Thoracic aorta (tissue), 2 donors: ENCODE measurements around the gene P2RX7. TPM values are rescaled to one million over a fixed set of nuclear protein-coding genes. Genes with fewer than 3 reads are reported as not detected.

ENCODE experiments used
- ATAC-seq: fragments of 150-250 bp; one replicate; pipeline ENCODE4 v1.8.0; 2017; ENCODE audit warnings: low read depth; ENCODE audit not compliant: insufficient number of reproducible peaks, low FRiP score
- DNase-seq: peaks from one replicate; pipeline ENCODE4 v3.0.0-alpha.2; 2020; ENCODE audit warnings: low spot score
- H3K27ac ChIP-seq, 2 donors: fragments of 200-600 bp; sonication (generic); 1 replicate in 1 of 2; 2 replicates in 1 of 2; pipeline ENCODE4 v1.5.1; 2016; ENCODE audit warnings: mild to moderate bottlenecking in 2 of 2, moderate library complexity in 2 of 2
- H3K27me3 ChIP-seq: fragments of 200-600 bp; sonication (generic); replicated peaks from 2 replicates; pipeline ENCODE4 v1.6.0; 2016; ENCODE audit warnings: mild to moderate bottlenecking; ENCODE audit not compliant: insufficient read depth
- H3K36me3 ChIP-seq: fragments of 200-600 bp; sonication (generic); one replicate; pipeline ENCODE4 v1.5.1; 2016
- H3K4me1 ChIP-seq, 2 donors: fragments of 200-600 bp; sonication (generic); 1 replicate in 1 of 2; 2 replicates in 1 of 2; pipeline versions ENCODE4 v1.5.1 to v1.6.0; 2016; ENCODE audit warnings: low read depth in 2 of 2, mild to moderate bottlenecking in 1 of 2; ENCODE audit not compliant: control insufficient read depth in 1 of 2
- H3K4me3 ChIP-seq: fragments of 200-600 bp; sonication (generic); 2 replicates; pipeline ENCODE4 v1.5.1; 2016; ENCODE audit warnings: mild to moderate bottlenecking
- H3K9me3 ChIP-seq: fragments of 200-600 bp; sonication (generic); 2 replicates; pipeline ENCODE4 v1.5.1; 2016
- CTCF ChIP-seq: fragments of 200-600 bp; sonication (generic); IDR thresholded peaks from one replicate; pipeline ENCODE4 v1.5.1; 2019; ENCODE audit warnings: antibody characterized with exemption
- total RNA-seq, 2 donors: library from RNA; depleted of rRNA; stranded (reverse); fragments of >200 nt; gene quantifications; one replicate each; pipeline versions ENCODE4 v1.1.0 to v1.2.3, GENCODE V29; 2016

P2RX7 gene
- total RNA-seq, 2 donors from 2014 or later, result 3.2 to 4.0 TPM

GRCh38 chr12:121166356-121166755 is 33.7 kb downstream of the P2RX7 start:
- no peak for TF ChIP-seq CTCF
- no peaks in the 10 kb centered on the region for H3K4me1 ChIP-seq
- no peaks in the 10 kb centered on the region for H3K27me3 ChIP-seq
- H3K9me3 ChIP-seq, result no peaks in the 10 kb centered on the region
- ATAC-seq (no peak), DNase-seq (no peak)
- no peak overlapping the region for H3K4me3 ChIP-seq
- H3K36me3 ChIP-seq, result no peaks in the 10 kb centered on the region
- no peak overlapping the region for H3K27ac ChIP-seq

GRCh38 chr12:121167232-121167820 is 34.6 kb downstream of the P2RX7 start:
- Histone ChIP-seq H3K36me3 (no peaks in the 10 kb centered on the region), H3K9me3 (no peaks in the 10 kb centered on the region), H3K4me1 (no peaks in the 10 kb centered on the region), H3K4me3 (no peak overlapping the region), H3K27ac (no peak overlapping the region), H3K27me3 (no peaks in the 10 kb centered on the region)
- no peak for DNase-seq
- TF ChIP-seq CTCF, result no peak
- no peak for ATAC-seq

- H3K36me3 ChIP-seq, result no peaks in the 10 kb centered on the region
- no peak for TF ChIP-seq CTCF
- H3K9me3 ChIP-seq, result no peaks in the 10 kb centered on the region
- no peak for ATAC-seq
- no peaks in the 10 kb centered on the region for H3K4me1 ChIP-seq
- no peak overlapping the region for H3K27ac ChIP-seq
- no peaks in the 10 kb centered on the region for H3K27me3 ChIP-seq
- no peak overlapping the region for H3K4me3 ChIP-seq
- DNase-seq, result no peak
Observed at GRCh38 chr12:121167951-121168350, 35.3 kb downstream of the P2RX7 start.

- H3K9me3 ChIP-seq, result no peaks in the 10 kb centered on the region
- H3K4me3 ChIP-seq, result no peak overlapping the region
- ATAC-seq (no peak), DNase-seq (no peak)
- H3K4me1 ChIP-seq, result no peaks in the 10 kb centered on the region
- no peak overlapping the region for H3K27ac ChIP-seq
- TF ChIP-seq CTCF, result no peak
- no peaks in the 10 kb centered on the region for H3K27me3 ChIP-seq
- H3K36me3 ChIP-seq, result no peaks in the 10 kb centered on the region
Observed at GRCh38 chr12:121170151-121170550, 37.5 kb downstream of the P2RX7 start.

GRCh38 chr12:121170611-121171260 is 38.1 kb downstream of the P2RX7 start:
- H3K9me3 ChIP-seq, result no peaks in the 10 kb centered on the region
- no peaks in the 10 kb centered on the region for H3K27me3 ChIP-seq
- DNase-seq (no peak), ATAC-seq (no peak)
- no peak overlapping the region for H3K4me3 ChIP-seq
- H3K36me3 ChIP-seq, result no peaks in the 10 kb centered on the region
- H3K4me1 ChIP-seq, result no peaks in the 10 kb centered on the region
- no peak overlapping the region for H3K27ac ChIP-seq
- no peak for TF ChIP-seq CTCF
